Vagina (tissue), 2 donors: Measurements from ENCODE around the gene ZNF717. TPM values are rescaled to one million over a fixed set of nuclear protein-coding genes. Genes with fewer than 3 reads are reported as not detected.
"Not testable (repeated sequence)": the region's sequence is repeated elsewhere in the genome, so short reads cannot be mapped to it uniquely, and the experiment has no call there.

Experiments
- DNase-seq, 2 donors: peaks; one replicate each; pipeline ENCODE4 v3.0.0-alpha.2; 2017; ENCODE audit errors: extremely low spot score in 2 of 2
- H3K27ac ChIP-seq: fragments of 200-600 bp; sonication (generic); one replicate; pipeline ENCODE4 v1.5.1; 2019
- H3K27me3 ChIP-seq: fragments of 200-600 bp; sonication (generic); one replicate; pipeline ENCODE4 v1.5.1; 2019
- H3K36me3 ChIP-seq, 2 donors: fragments of 200-600 bp; sonication (generic); one replicate each; pipeline ENCODE4 v1.5.1; 2017 to 2019
- H3K4me1 ChIP-seq: fragments of 200-600 bp; sonication (generic); one replicate; pipeline ENCODE4 v1.5.1; 2019
- H3K4me3 ChIP-seq, 2 donors: fragments of 200-600 bp; sonication (generic); 1 replicate in 1 of 2; 2 replicates in 1 of 2; pipeline ENCODE4 v1.5.1; 2016 to 2019
- H3K9me3 ChIP-seq: fragments of 200-600 bp; sonication (generic); one replicate; pipeline ENCODE4 v1.5.1; 2019
- POLR2A ChIP-seq, 2 donors: fragments of 450-650 bp; IDR thresholded peaks; one replicate each; pipeline ENCODE4 v1.6.1; 2017; ENCODE audit warnings: antibody characterized with exemption in 2 of 2, mild to moderate bottlenecking in 2 of 2, moderate library complexity in 2 of 2
- POLR2AphosphoS5 ChIP-seq, 2 donors: sonication (generic); formaldehyde crosslinking; IDR thresholded peaks; one replicate each; pipeline ENCODE4 v1.9.0; 2017; ENCODE audit warnings: antibody characterized with exemption in 2 of 2, mild to moderate bottlenecking in 2 of 2, low read depth in 1 of 2; ENCODE audit not compliant: insufficient read depth in 1 of 2
- intact Hi-C: fragments of 100-400 bp; cut with DNase I; formaldehyde crosslinking; loops from one replicate; pipeline ENCODE4 v1.15.1; 2023
- total RNA-seq: library from RNA; depleted of rRNA; stranded (reverse); fragments of >200 nt; gene quantifications from one replicate; pipeline ENCODE4 v1.2.3, GENCODE V29; 2016
- TF ChIP-seq, protein P1 (sequence below), 3 experiments: fragments of 450-650 bp in 2 of 3; fragments of 200-600 bp in 1 of 3; sonication (generic) in 1 of 3; IDR thresholded peaks; one replicate each; pipeline ENCODE4 v1.5.1; 2017 to 2019; ENCODE audit warnings: antibody characterized with exemption in 3 of 3, mild to moderate bottlenecking in 2 of 3, moderate library complexity in 2 of 3

Gene ZNF717
- total RNA-seq, result 13.0 TPM

DNA sequence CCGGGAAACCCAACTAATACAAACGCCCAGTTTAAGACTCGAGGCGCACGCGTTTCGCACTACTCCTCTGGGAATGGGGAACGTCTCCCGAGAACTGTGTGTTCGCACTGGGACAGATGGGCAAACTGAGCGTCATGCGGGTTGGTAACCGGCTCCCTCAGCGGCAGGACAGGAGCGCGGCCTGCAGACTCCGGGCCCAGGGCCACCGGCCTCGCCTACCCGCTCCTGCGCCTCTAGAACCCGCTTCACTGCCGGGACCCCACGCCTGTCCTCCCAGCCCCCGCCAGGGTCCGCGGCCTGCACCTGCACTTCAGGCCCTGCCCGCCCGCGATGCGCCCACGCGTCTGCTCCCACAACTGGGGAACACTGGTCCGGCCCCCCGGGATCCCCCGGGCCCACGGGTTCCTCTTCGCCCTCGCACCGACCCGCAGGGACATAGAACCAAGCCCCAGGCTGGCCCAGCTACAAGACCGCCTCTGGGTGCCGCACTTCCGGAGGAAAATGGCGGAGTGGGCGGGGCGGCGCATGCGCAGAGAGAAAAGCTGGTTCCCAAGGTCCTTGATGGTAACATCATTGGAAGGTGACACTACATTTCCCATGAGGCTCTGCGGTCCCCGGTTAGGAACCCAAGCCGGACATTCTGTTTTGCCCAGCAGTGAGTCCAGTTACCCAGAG, at the start of gene ZNF717:
TSS of gene ZNF717 (minus strand) at position 469 of the 675 bp plus-strand sequence. CDS start 2,187 bp downstream, outside the sequence.
- Histone ChIP-seq H3K36me3 (peaks cover 0 to 18% of the 10 kb centered on the region in 2 donors), H3K4me3 (peak within 1 kb of the TSS; percentile 89), H3K27ac (peak within 1 kb of the TSS; percentile 78)
- DNase-seq, H3K27me3 ChIP-seq, intact Hi-C loops, H3K9me3 ChIP-seq, H3K4me1 ChIP-seq: not testable (repeated sequence)
- TF ChIP-seq, protein P1, sequence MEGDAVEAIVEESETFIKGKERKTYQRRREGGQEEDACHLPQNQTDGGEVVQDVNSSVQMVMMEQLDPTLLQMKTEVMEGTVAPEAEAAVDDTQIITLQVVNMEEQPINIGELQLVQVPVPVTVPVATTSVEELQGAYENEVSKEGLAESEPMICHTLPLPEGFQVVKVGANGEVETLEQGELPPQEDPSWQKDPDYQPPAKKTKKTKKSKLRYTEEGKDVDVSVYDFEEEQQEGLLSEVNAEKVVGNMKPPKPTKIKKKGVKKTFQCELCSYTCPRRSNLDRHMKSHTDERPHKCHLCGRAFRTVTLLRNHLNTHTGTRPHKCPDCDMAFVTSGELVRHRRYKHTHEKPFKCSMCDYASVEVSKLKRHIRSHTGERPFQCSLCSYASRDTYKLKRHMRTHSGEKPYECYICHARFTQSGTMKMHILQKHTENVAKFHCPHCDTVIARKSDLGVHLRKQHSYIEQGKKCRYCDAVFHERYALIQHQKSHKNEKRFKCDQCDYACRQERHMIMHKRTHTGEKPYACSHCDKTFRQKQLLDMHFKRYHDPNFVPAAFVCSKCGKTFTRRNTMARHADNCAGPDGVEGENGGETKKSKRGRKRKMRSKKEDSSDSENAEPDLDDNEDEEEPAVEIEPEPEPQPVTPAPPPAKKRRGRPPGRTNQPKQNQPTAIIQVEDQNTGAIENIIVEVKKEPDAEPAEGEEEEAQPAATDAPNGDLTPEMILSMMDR (IDR thresholded peaks at IDR 0.05), result peak in 1 of 3 experiments; percentile 31
- TF ChIP-seq POLR2AphosphoS5 (IDR thresholded peaks at IDR 0.05; ENCODE audit: insufficient read depth in 1 of 2, low read depth in 1 of 2), result peak; percentile 76 to 84

DNA sequence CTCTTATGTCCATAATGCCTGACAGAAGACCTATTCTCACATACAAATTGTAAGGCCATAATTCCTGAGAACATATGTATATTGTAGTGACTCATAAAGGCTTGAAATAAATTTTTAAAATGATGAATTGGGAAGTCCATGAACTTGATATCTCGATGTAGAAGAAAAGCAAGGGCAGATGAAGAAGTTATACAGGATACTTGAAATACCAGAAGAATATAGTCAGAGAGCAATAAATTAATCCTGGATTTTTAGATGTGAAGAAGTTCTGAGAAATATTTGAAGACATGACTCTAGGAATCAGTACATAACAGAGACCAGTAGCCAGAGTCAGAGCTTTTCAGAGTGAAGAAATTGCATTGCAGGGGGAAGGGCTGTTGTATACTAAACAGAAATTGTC, 45.7 kb upstream of the ZNF717 start:
- intact Hi-C loops, H3K27ac ChIP-seq, H3K36me3 ChIP-seq, H3K4me3 ChIP-seq, DNase-seq, H3K4me1 ChIP-seq, H3K27me3 ChIP-seq, H3K9me3 ChIP-seq: not testable (repeated sequence)

DNA sequence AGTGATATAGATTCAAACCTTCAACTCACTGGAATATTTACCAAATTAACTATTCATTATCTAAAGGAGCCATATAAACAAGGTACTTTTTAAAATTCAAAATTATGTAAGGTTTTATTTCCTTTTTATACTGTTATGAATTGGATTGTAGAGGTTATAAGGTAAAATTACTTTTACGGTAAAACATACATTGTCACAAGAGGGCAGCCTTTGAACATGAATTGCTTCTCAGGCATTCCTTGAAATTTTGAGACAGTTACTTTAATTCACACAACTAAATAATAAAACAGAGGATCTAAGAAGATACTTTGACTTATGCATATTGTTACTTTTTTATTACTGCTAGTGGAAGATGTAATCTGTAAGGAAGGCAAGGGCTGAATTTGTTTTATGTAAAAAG, 32.7 kb upstream of the ZNF717 start:
- H3K9me3 ChIP-seq, H3K4me1 ChIP-seq, H3K27me3 ChIP-seq, H3K4me3 ChIP-seq, DNase-seq, intact Hi-C loops, H3K36me3 ChIP-seq, H3K27ac ChIP-seq: not testable (repeated sequence)

DNA sequence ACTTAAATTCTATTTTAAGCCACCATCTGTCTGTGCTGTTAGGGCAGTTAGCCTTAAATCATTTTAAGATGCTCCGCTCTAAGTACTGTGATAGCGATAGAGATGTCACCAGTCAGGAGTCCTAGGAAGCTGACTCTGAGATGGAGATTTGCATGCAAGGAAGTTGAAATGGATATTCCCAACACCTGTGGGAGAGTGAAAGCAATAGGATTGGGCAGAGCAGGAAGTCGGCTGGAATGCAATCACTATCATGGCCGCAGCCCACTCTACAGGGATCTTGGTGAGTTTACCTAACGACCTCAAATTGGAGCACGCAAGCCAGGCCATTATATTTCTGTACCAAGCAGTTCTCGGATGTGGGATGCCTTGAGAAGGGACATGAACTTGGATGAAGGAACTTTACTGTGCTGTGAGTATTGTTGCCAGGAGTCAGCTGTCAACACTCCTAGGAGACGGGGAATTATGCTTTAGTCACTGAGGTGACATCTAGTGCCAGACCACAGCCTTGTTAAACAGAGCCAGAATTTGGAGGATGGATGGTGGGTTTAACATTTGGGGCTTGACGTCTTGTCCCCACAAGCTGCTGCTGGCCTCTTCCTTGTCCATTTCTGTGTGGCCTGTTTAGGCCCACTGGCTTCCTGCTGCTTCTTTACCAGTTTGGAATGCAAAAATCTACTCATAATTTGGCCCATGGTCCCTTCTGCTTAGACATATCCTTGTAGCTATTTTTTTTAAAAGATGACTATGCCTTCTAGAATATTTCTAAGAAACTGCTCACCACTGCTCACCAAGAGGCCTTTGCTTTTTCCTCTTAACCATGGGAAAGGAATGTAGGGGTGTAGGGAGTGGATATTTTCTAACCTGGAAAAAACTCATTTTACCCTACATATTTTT, 31.2 kb upstream of the ZNF717 start:
- DNase-seq, intact Hi-C loops, H3K4me1 ChIP-seq, H3K4me3 ChIP-seq, H3K9me3 ChIP-seq, H3K27ac ChIP-seq, H3K27me3 ChIP-seq, H3K36me3 ChIP-seq: not testable (repeated sequence)

DNA sequence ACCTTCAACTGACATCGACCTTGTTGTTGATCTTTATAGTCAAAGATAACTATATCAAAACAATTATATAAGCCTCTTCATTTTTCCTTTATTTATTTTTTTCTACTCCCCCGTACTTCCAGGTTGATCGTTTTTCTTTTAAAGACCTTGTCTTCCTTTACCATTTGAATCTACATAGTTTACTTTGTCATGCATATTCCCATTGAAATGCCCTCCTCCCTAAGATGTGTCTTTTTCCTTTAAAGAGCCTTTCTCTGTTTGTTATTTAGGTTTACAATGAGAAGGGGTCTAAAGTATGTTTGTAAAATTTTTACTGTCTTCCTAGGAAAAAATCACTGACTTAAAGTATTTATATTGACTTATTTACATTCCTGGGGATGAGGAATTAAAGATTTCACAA, 29.4 kb upstream of the ZNF717 start:
- H3K36me3 ChIP-seq, result no peaks in the 10 kb centered on the region
- intact Hi-C loops, result no loop called here
- TF ChIP-seq POLR2AphosphoS5 (IDR thresholded peaks at IDR 0.05; ENCODE audit: insufficient read depth in 1 of 2, low read depth in 1 of 2), result no peak
- TF ChIP-seq, protein P1 (IDR thresholded peaks at IDR 0.05), result no peak
- no peak for TF ChIP-seq POLR2A (IDR thresholded peaks at IDR 0.05)
- no peaks in the 10 kb centered on the region for H3K27me3 ChIP-seq
- no peak overlapping the region for H3K27ac ChIP-seq
- DNase-seq, result no peak
- no peak overlapping the region for H3K4me3 ChIP-seq
- H3K4me1 ChIP-seq, result no peaks in the 10 kb centered on the region
- no peaks in the 10 kb centered on the region for H3K9me3 ChIP-seq

DNA sequence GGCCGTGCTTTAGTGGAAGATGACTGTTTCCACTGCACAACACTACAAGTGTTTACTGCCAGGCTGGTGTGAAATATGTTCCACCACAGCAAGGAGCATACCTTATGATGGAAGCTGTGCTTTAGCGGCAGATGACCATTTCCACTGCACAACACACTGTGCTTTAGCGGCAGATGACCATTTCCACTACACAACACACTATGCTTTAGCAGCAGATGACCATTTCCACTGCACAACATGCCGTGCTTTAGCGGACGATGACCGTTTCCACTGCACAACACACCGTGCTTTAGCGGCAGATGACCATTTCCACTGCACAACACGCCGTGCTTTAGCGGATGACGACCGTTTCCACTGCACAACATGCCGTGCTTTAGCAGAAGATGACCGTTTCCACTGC, 2.8 kb downstream of the ZNF717 start:
- intact Hi-C loops, result no loop called here
- DNase-seq, result no peak
- Histone ChIP-seq H3K27ac (no peak overlapping the region), H3K9me3 (no peaks in the 10 kb centered on the region), H3K4me1 (peaks cover 5% of the 10 kb centered on the region), H3K27me3 (no peaks in the 10 kb centered on the region), H3K36me3 (peaks cover 0 to 36% of the 10 kb centered on the region in 2 donors), H3K4me3 (no peak overlapping the region)
- TF ChIP-seq, protein P1 (IDR thresholded peaks at IDR 0.05), result no peak
- TF ChIP-seq POLR2AphosphoS5 (IDR thresholded peaks at IDR 0.05; ENCODE audit: insufficient read depth in 1 of 2, low read depth in 1 of 2) (no peak), POLR2A (IDR thresholded peaks at IDR 0.05) (no peak)
